HG02678 (cell line): ENCODE measurements around the gene CAMK2G.
"Not testable (repeated sequence)": the region's sequence is repeated elsewhere in the genome, so short reads cannot be mapped to it uniquely, and the experiment has no call there.

Source experiments
- ATAC-seq: cut with Tn5 transposase; IDR thresholded peaks from one replicate; pipeline ENCODE4 v1.9.1; 2021; ENCODE audit warnings: mild to moderate bottlenecking, moderate library complexity; ENCODE audit not compliant: unreplicated experiment

The CAMK2G gene

GRCh38 chr10:73842349-73842748, 32.0 kb downstream of the CAMK2G start:
- ATAC-seq = no peak

- no peak for ATAC-seq
These were observed 32.6 kb downstream of the CAMK2G start for GRCh38 chr10:73841526-73842285.

GRCh38 chr10:73841061-73841421, 33.3 kb downstream of the CAMK2G start:
- ATAC-seq = no peak

DNA sequence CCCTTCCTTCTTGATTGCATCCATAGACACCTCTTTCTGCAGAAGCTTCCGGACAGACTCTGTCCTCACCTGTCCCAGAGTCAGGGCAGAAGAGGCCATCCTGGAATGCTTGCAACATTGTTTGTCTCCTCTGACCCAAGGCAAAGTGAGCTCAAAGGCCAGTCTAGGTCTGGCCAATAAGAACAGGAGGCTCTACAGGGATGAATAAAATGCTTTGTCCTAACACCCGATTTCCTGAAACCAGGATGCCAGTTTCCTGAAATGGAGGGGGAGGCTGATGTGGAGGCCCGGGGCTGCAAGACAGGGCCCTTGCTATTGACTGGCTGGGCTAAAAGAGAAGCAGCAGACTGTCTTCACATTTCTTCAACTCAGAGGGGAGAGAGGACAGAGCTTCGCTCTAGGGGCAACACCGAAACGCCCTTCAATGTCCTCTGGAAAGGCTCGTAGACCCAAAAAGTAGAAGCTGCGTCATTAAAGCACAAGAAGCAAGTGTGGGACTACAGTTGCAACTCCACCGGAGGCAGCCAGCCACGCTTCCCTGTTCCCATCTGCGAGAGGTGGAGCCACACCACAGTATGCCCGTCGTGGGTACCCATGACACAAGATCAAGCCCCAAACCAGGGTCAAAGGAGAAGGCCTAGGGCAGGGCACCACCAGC, 33.8 kb downstream of the CAMK2G start:
- no peak for ATAC-seq

DNA sequence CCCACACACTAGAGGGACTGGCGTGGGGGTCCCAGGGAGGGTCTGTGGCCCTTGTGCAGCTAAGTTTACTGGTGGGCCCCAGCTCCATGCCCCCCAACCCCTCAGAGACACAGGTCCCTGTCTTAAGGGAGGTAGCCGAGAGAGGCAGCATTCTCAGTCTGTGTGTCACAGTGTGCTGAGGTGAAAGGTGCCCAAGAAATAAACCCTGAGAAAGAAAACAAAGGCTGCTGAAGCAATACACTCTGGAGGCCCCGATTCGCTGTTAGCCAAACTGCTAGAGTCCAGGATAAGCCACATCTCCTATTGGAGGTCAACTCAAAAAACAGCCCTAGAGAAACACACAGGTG, 34.3 kb downstream of the CAMK2G start:
- ATAC-seq = no peak

GRCh38 chr10:73839276-73839966, 34.9 kb downstream of the CAMK2G start:
- no peak for ATAC-seq

DNA sequence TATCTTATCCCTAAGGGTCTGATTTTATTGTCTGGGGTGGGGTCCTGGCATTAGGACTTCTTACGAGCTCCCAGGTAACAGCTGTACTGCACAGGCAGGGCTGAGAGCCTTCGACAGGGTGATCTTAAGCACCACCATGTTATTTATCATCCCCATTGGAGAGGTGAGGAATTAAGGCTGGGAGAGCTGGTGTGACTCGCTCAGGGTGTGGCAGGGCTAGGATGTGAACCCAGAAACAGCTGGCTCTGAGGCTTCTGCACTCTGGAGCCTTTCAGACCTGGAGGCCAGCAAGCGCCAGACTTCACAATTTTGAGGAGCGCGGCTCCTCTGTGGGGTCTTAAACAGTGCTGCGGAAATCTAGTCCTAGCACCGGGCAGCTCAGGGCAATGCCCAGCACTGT, 35.5 kb downstream of the CAMK2G start:
- ATAC-seq = no peak

DNA sequence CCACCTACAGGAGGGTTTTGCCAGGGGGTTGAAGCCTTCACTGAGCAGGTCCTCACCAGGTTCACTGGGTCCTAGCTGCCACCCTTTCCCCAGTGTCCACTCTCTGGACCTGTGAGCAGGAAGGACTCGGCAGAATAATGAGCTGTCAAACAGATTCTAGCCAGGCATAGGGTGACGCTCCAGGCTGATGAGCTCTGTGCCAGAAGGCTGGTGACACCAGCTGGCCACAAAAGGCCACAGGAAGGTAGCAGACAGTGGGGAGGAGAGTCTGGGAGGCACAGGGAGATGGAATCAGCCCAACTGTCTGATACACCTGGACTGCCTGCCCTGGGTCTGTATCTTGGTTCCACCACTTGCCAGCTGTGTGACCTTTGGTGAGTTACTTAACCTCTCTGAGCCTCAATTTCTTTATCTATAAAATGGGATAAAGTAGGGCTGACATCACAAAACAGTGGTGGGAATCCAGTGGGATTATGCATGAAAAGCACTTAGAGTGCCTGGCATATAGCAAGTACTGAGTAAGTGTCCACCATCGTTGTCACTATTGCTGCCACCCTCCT, 36.3 kb downstream of the CAMK2G start:
- ATAC-seq = no peak

DNA sequence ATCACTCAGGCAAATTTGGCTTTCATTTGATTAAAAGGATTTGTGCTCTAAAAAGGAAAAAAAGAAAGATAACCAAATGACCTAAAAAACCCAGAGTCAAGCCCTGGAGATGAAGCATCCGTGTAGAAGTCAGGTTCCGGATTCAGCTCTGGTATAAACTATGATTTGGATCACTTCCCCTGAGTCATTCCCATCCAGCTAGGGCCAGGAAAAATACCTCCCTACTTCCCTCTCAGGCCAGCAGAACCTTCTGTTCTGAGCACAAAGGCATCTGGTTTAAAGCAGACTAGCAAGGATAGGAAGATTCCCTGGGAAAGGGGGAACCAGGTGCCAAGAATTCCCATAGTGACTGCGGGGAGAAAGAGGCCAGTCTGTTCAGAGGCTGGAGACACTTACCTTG, 37.3 kb downstream of the CAMK2G start:
- no peak for ATAC-seq

GRCh38 chr10:73836427-73836980, 37.9 kb downstream of the CAMK2G start:
- no peak for ATAC-seq

- not testable (repeated sequence) for ATAC-seq
These were observed 45.3 kb downstream of the CAMK2G start for GRCh38 chr10:73829090-73829489.

- ATAC-seq = no peak
These were observed 46.2 kb downstream of the CAMK2G start for GRCh38 chr10:73828161-73828560.

- no peak for ATAC-seq
These were observed 46.8 kb downstream of the CAMK2G start for GRCh38 chr10:73827346-73828089.

DNA sequence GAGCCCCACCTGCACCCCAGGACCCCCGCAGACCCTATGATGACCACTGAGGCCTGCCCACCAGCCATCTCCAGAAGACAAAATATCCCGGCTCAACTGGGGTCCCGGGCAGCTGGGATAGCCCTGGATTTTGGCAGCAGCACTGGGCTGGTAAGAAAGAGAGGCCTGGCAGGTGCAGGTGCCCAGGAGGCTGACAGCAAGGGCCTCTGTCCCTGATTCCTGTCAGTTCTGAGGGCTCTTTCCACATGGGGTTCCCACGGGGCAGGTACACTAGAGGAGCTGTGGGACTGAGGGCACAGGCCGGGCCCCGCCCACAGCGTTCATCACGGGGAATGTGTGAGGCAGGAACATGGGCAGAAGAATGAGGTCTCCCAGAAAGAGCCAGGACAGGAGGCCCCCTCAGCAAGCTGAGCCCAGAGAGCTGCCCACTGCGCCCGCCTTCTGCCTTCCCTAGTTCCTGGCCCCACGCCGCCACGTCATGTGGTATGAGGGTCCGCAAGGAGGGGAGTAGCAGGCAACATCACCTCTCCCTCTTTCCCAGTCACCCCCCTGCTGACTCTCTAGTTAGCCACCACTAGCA, 50.1 kb downstream of the CAMK2G start:
- ATAC-seq = no peak

DNA sequence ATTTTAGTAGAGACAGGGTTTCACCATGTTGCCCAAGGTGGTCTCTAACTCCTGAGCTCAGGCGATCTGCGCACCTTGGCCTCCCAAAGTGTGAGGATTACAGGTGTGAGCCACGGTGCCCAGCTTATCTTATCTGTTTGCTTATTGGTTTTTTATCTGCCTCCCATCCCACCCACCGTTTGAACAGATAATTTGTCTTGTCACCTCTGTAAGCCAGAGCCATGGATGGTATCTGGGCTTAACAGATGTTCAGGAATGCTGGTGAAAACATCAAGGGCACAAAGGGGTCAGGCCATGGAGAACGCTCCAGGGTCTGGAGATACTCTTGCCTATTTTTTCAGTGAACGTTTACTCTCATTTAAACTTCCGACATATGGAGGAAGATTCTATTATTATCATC, 51.0 kb downstream of the CAMK2G start:
- ATAC-seq = no peak

GRCh38 chr10:73819513-73820093, 54.8 kb downstream of the CAMK2G start:
- no peak for ATAC-seq

- no peak for ATAC-seq
These were observed 55.3 kb downstream of the CAMK2G start for GRCh38 chr10:73819081-73819480.

DNA sequence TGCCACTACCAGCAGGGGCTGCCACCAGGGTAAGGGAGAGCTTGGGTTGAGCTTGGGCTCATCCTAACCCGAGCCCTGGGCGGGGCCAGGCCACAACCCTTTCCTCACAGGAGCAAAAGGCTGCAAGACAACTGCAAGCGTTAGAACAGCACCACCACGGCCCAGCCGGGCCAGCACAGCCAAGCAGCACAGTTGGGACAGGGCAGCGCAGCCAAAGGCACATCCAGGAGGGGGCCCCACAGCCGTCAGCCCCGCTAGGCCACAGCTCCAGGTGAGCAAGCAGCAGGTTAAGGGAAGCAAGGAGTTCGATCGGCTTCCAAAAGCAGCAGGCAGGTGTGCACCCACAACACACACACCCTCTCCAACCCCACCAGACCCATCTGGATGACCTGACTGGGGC, 56.0 kb downstream of the CAMK2G start:
- ATAC-seq = no peak

DNA sequence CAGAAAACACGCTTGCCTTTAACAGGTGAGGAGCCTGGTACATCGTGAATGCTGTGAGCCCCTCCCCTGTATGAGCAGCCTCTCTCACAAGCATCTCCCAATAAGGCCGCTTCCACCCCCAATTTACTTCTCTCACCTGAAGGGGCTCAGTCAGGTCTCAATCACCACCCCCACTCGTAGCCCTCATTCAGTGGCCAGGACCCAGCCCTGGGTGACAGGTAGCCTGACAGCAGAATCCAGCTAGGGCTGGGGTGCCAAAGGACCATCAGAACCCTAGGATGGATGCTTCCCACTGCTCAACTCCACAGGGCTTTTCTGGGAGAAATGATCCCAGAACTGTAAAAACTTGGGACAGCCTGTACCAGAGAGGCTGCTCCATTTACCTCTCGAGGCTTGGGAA, 56.5 kb downstream of the CAMK2G start:
- no peak for ATAC-seq
